ENCODE results near the gene PDE5A. TPM values are rescaled to one million over a fixed set of nuclear protein-coding genes. Genes with fewer than 3 reads are reported as not detected.
"Not testable (repeated sequence)": the region's sequence is repeated elsewhere in the genome, so short reads cannot be mapped to it uniquely, and the experiment has no call there.

The PDE5A gene
- polyA plus RNA-seq, result 1 to 10 TPM; 3.3 to 7.4 (median 7.1) TPM

GRCh38 chr4:119628281-119629141 is at the start of gene PDE5A:
Gene PDE5A, minus strand, starts transcription at chr4:119628804. Its CDS starts 133 bp downstream, at chr4:119628671.
- H3K27ac ChIP-seq (ENCODE audit: low read depth, low read length), result no peak within 1 kb of the TSS
- 0 to 1% (median 0%) methylated on average over 58 to 64 of the region's 65 CpGs for WGBS, 3 donors

GRCh38 chr4:119676101-119676500 is 47.5 kb upstream of the PDE5A start:
- H3K27ac ChIP-seq (ENCODE audit: low read depth, low read length), result no peak overlapping the region
- WGBS, 3 donors, result 93 to 95% (median 94%) methylated on average over 3 of the region's 3 CpGs

GRCh38 chr4:119675391-119675790 is 46.8 kb upstream of the PDE5A start:
- 79 to 87% (median 82%) methylated on average over 2 of the region's 2 CpGs for WGBS, 3 donors

GRCh38 chr4:119672938-119673337 is 44.3 kb upstream of the PDE5A start:
- WGBS, 3 donors, result 81 to 93% (median 85%) methylated on average over 1 of the region's 1 CpG
- no peak overlapping the region for H3K27ac ChIP-seq (ENCODE audit: low read depth, low read length)

More at GRCh38 chr4:119675391-119675790, 46.8 kb upstream of the PDE5A start:
- H3K27ac ChIP-seq (ENCODE audit: low read depth, low read length), result no peak overlapping the region

GRCh38 chr4:119672086-119672485 is 43.5 kb upstream of the PDE5A start:
- H3K27ac ChIP-seq (ENCODE audit: low read depth, low read length), result no peak overlapping the region
- 77 to 100% (median 94%) methylated on average over 2 of the region's 2 CpGs for WGBS, 3 donors

- H3K27ac ChIP-seq (ENCODE audit: low read depth, low read length), result no peak overlapping the region
Observed at GRCh38 chr4:119671205-119671604, 42.6 kb upstream of the PDE5A start.

- 81 to 88% (median 87%) methylated on average over 3 of the region's 3 CpGs for WGBS, 3 donors
- H3K27ac ChIP-seq (ENCODE audit: low read depth, low read length), result no peak overlapping the region
Observed at GRCh38 chr4:119667802-119668201, 39.2 kb upstream of the PDE5A start.

GRCh38 chr4:119666653-119667091 is 38.1 kb upstream of the PDE5A start:
- WGBS, 3 donors, result 26 to 65% (median 52%) methylated on average over 1 of the region's 1 CpG
- no peak overlapping the region for H3K27ac ChIP-seq (ENCODE audit: low read depth, low read length)

GRCh38 chr4:119665752-119666151 is 37.1 kb upstream of the PDE5A start:
- 86 to 91% (median 86%) methylated on average over 2 of the region's 2 CpGs for WGBS, 3 donors
- no peak overlapping the region for H3K27ac ChIP-seq (ENCODE audit: low read depth, low read length)

- H3K27ac ChIP-seq (ENCODE audit: low read depth, low read length), result no peak overlapping the region
- 79 to 83% (median 80%) methylated on average over 3 of the region's 3 CpGs for WGBS, 3 donors
Observed at GRCh38 chr4:119664168-119664907, 35.7 kb upstream of the PDE5A start.

- H3K27ac ChIP-seq (ENCODE audit: low read depth, low read length), result no peak overlapping the region
- 30 to 52% (median 41%) methylated on average over 1 of the region's 1 CpG for WGBS, 3 donors
Observed at GRCh38 chr4:119663160-119663788, 34.7 kb upstream of the PDE5A start.

- 43 to 80% (median 78%) methylated on average over 2 of the region's 2 CpGs for WGBS, 3 donors
- not testable (repeated sequence) for H3K27ac ChIP-seq (ENCODE audit: low read depth, low read length)
Observed at GRCh38 chr4:119662612-119663011, 34.0 kb upstream of the PDE5A start.

GRCh38 chr4:119661231-119661630 is 32.6 kb upstream of the PDE5A start:
- 47 to 63% (median 59%) methylated on average over 1 of the region's 1 CpG for WGBS, 3 donors
- H3K27ac ChIP-seq (ENCODE audit: low read depth, low read length), result no peak overlapping the region

- H3K27ac ChIP-seq (ENCODE audit: low read depth, low read length), result no peak overlapping the region
Observed at GRCh38 chr4:119659576-119659975, 31.0 kb upstream of the PDE5A start.

- no peak overlapping the region for H3K27ac ChIP-seq (ENCODE audit: low read depth, low read length)
Observed at GRCh38 chr4:119657111-119657611, 28.6 kb upstream of the PDE5A start.

GRCh38 chr4:119656342-119656741 is 27.7 kb upstream of the PDE5A start:
- no peak overlapping the region for H3K27ac ChIP-seq (ENCODE audit: low read depth, low read length)

- H3K27ac ChIP-seq (ENCODE audit: low read depth, low read length), result no peak overlapping the region
- 64 to 70% (median 68%) methylated on average over 4 of the region's 4 CpGs for WGBS, 3 donors
Observed at GRCh38 chr4:119655111-119655837, 26.7 kb upstream of the PDE5A start.

GRCh38 chr4:119653990-119654389 is 25.4 kb upstream of the PDE5A start:
- H3K27ac ChIP-seq (ENCODE audit: low read depth, low read length), result no peak overlapping the region
- 94% methylated on average over 4 of the region's 4 CpGs for WGBS, 3 donors

All from adipose tissue (tissue), 3 donors.